Peyer's patch (tissue), 4 donors: Measurements from ENCODE around the gene CP.

Experiments
- POLR2A ChIP-seq, 2 donors: fragments of 450-650 bp; IDR thresholded peaks; one replicate each; pipeline ENCODE4 v1.5.1; 2017; ENCODE audit warnings: antibody characterized with exemption in 2 of 2, mild to moderate bottlenecking in 2 of 2, moderate library complexity in 2 of 2
- TF ChIP-seq, protein P1 (sequence below), 6 experiments: fragments of 450-650 bp in 4 of 6; fragments of 200-600 bp in 2 of 6; sonication (generic) in 1 of 6; IDR thresholded peaks; one replicate each; pipeline ENCODE4 v1.5.1; 2017 to 2019; ENCODE audit warnings: antibody characterized with exemption in 6 of 6, mild to moderate bottlenecking in 3 of 6, moderate library complexity in 1 of 6

DNA sequence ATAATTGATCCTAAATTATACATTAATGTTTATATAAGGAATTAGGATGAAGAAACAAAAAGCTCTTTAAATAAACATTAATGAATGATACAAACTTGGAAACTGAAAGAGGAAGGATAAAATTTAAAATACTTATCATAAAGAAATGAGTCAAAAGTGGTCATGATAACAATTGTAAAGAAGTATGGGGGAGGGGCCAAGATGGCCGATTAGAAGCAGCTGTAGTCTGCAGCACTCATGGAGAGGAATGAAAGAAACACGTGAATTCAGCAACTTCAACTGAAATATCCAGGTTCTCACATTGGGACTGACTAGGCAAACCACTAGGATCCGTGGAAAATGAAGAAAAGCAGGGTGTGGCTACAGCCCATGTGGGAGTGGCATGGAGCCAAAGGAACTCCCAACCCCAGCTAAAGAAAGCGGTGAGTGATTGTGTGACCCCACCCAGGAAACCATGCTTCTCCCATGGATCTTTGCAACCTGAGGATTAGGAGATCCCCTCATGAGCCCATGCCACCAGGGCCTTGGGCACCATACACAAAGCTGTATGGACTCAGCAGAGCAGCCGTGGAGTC is 13.1 kb upstream of the CP start:
- TF ChIP-seq, protein P1, sequence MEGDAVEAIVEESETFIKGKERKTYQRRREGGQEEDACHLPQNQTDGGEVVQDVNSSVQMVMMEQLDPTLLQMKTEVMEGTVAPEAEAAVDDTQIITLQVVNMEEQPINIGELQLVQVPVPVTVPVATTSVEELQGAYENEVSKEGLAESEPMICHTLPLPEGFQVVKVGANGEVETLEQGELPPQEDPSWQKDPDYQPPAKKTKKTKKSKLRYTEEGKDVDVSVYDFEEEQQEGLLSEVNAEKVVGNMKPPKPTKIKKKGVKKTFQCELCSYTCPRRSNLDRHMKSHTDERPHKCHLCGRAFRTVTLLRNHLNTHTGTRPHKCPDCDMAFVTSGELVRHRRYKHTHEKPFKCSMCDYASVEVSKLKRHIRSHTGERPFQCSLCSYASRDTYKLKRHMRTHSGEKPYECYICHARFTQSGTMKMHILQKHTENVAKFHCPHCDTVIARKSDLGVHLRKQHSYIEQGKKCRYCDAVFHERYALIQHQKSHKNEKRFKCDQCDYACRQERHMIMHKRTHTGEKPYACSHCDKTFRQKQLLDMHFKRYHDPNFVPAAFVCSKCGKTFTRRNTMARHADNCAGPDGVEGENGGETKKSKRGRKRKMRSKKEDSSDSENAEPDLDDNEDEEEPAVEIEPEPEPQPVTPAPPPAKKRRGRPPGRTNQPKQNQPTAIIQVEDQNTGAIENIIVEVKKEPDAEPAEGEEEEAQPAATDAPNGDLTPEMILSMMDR (IDR thresholded peaks at IDR 0.05) = no peak
- no peak for TF ChIP-seq POLR2A (IDR thresholded peaks at IDR 0.05)
